Left lung (tissue), 10 donors: ENCODE data around the gene ZNF454. TPM values are rescaled to one million over a fixed set of nuclear protein-coding genes. Genes with fewer than 3 reads are reported as not detected.

Experiments used
- ATAC-seq: fragments of 200-7000 bp; cut with Tn5 transposase; one replicate; pipeline ENCODE4 v1.9.1; 2020; ENCODE audit warnings: moderate library complexity
- DNase-seq, 4 donors: peaks; one replicate each; pipeline ENCODE4 v3.0.0-alpha.2; 2013 to 2020
- H3K27ac ChIP-seq, 2 donors: fragments of 200-600 bp; sonication (generic) in 1 of 2; one replicate each; pipeline versions ENCODE4 v1.5.0 to v1.8.0; 2020 to 2021
- H3K27me3 ChIP-seq, 2 donors: fragments of 200-600 bp; sonication (generic) in 1 of 2; one replicate each; pipeline versions ENCODE4 v1.5.0 to v1.8.0; 2020 to 2021
- H3K36me3 ChIP-seq, 2 donors: fragments of 200-600 bp; sonication (generic) in 1 of 2; one replicate each; pipeline versions ENCODE4 v1.5.0 to v1.8.0; 2020 to 2021
- H3K4me1 ChIP-seq, 2 donors: fragments of 200-600 bp; one replicate each; pipeline ENCODE4 v1.8.0; 2021
- H3K4me3 ChIP-seq, 2 donors: fragments of 200-600 bp; sonication (generic) in 1 of 2; one replicate each; pipeline versions ENCODE4 v1.5.0 to v1.8.0; 2020 to 2021; ENCODE audit warnings: mild to moderate bottlenecking in 1 of 2
- H3K9me3 ChIP-seq, 2 donors: fragments of 200-600 bp; sonication (generic) in 1 of 2; one replicate each; pipeline versions ENCODE4 v1.5.0 to v1.8.0; 2020 to 2021
- CTCF ChIP-seq, 2 donors: fragments of 200-600 bp; sonication (generic) in 1 of 2; IDR thresholded peaks; one replicate each; pipeline versions ENCODE4 v1.5.0 to v1.8.0; 2021; ENCODE audit warnings: antibody characterized with exemption in 2 of 2
- intact Hi-C, 2 donors: fragments of 100-400 bp; cut with DNase I; formaldehyde crosslinking; loops; one replicate each; pipeline versions ENCODE4 v1.11.2 to v1.14.2; 2022
- polyA plus RNA-seq, 6 donors: library from polyadenylated mRNA; unstranded; fragments of 120-200 nt; gene quantifications; one replicate each; pipeline ENCODE4 v1.2.1, GENCODE V29; 2013; ENCODE audit not compliant: insufficient read length in 6 of 6
- total RNA-seq, 2 donors: library from RNA; stranded (reverse); fragmentation: NEBNext Ultra II Directional; extraction: Animal tissue kit (Norgen Biotek cat#: 25700); gene quantifications; one replicate each; pipeline ENCODE4 v1.2.1, GENCODE V29; 2021
- donor health status: DM: no; HTN: yes; CAD: no.
- donor health status: DM: no; HTN: no; CAD: no.

ZNF454 gene
- total and polyA plus RNA-seq, 8 donors: 3.4 to 11.0 (median 9.2) TPM

GRCh38 chr5:178989311-178989710 lies 48.3 kb downstream of the ZNF454 start:
- Histone ChIP-seq H3K4me1 (no peaks in the 10 kb centered on the region), H3K9me3 (peaks cover 4 to 67% of the 10 kb centered on the region in 2 donors), H3K36me3 (no peaks in the 10 kb centered on the region), H3K27ac (no peak overlapping the region), H3K4me3 (no peak overlapping the region), H3K27me3 (peaks cover 6 to 29% of the 10 kb centered on the region in 2 donors)
- ATAC-seq (no peak), DNase-seq (no peak)
- intact Hi-C loops: no loop called here
- no peak for TF ChIP-seq CTCF (IDR thresholded peaks at IDR 0.05)

- no peaks in the 10 kb centered on the region for H3K36me3 ChIP-seq
- TF ChIP-seq CTCF (IDR thresholded peaks at IDR 0.05): no peak
- ATAC-seq: no peak
- intact Hi-C loops: no loop called here
- H3K4me3 ChIP-seq: no peak overlapping the region
- H3K9me3 ChIP-seq: peaks cover 4 to 57% of the 10 kb centered on the region in 2 donors
- DNase-seq: peak in 1 of 4 donors; percentile 59
- H3K4me1 ChIP-seq: no peaks in the 10 kb centered on the region
- H3K27me3 ChIP-seq: peaks cover 6 to 41% of the 10 kb centered on the region in 2 donors
- H3K27ac ChIP-seq: no peak overlapping the region
These were observed 49.5 kb downstream of the ZNF454 start for GRCh38 chr5:178990491-178990890.

GRCh38 chr5:178991190-178992145 lies 50.5 kb downstream of the ZNF454 start:
- H3K9me3 ChIP-seq: peaks cover 4 to 48% of the 10 kb centered on the region in 2 donors
- TF ChIP-seq CTCF (IDR thresholded peaks at IDR 0.05): no peak
- no peak overlapping the region for H3K4me3 ChIP-seq
- ATAC-seq: no peak
- intact Hi-C loops: no loop called here
- H3K4me1 ChIP-seq: no peaks in the 10 kb centered on the region
- no peak overlapping the region for H3K27ac ChIP-seq
- peak in 1 of 4 donors; percentile 54 for DNase-seq
- H3K27me3 ChIP-seq: peaks cover 14 to 51% of the 10 kb centered on the region in 2 donors
- H3K36me3 ChIP-seq: no peaks in the 10 kb centered on the region

GRCh38 chr5:178992291-178992895 lies 51.4 kb downstream of the ZNF454 start:
- no peak overlapping the region for H3K4me3 ChIP-seq
- no peaks in the 10 kb centered on the region for H3K4me1 ChIP-seq
- H3K27me3 ChIP-seq: peaks cover 14 to 60% of the 10 kb centered on the region in 2 donors
- no peak for TF ChIP-seq CTCF (IDR thresholded peaks at IDR 0.05)
- ATAC-seq (no peak), DNase-seq (peak in 1 of 4 donors; percentile 39)
- intact Hi-C loops: no loop called here
- H3K27ac ChIP-seq: no peak overlapping the region
- peaks cover 4 to 38% of the 10 kb centered on the region in 2 donors for H3K9me3 ChIP-seq
- no peaks in the 10 kb centered on the region for H3K36me3 ChIP-seq

- ATAC-seq: no peak
- Histone ChIP-seq H3K27ac (no peak overlapping the region), H3K27me3 (peaks cover 14 to 63% of the 10 kb centered on the region in 2 donors), H3K4me1 (no peaks in the 10 kb centered on the region), H3K36me3 (no peaks in the 10 kb centered on the region), H3K4me3 (no peak overlapping the region), H3K9me3 (peaks cover 4 to 31% of the 10 kb centered on the region in 2 donors)
- intact Hi-C loops: no loop called here
- no peak for TF ChIP-seq CTCF (IDR thresholded peaks at IDR 0.05)
- DNase-seq: no peak
These were observed 52.3 kb downstream of the ZNF454 start for GRCh38 chr5:178993236-178993765.
